GM18870 (cell line): Measurements from ENCODE around the gene RPL21.
"Not testable (repeated sequence)": the region's sequence is repeated elsewhere in the genome, so short reads cannot be mapped to it uniquely, and the experiment has no call there.

Experiments
- ATAC-seq: cut with Tn5 transposase; IDR thresholded peaks from one replicate; pipeline ENCODE4 v1.9.1; 2021; ENCODE audit warnings: moderate library complexity; ENCODE audit not compliant: unreplicated experiment

The RPL21 gene

GRCh38 chr13:27251166-27252091, at the start of gene RPL21:
RPL21 (plus strand) TSS chr13:27251558; CDS start chr13:27253777, 2,219 bp downstream.
- peak; percentile 92 for ATAC-seq

- no peak for ATAC-seq
Observed at GRCh38 chr13:27201661-27202060, 49.7 kb upstream of the RPL21 start.

GRCh38 chr13:27203186-27203585, 48.2 kb upstream of the RPL21 start:
- ATAC-seq: no peak

GRCh38 chr13:27203854-27204253, 47.5 kb upstream of the RPL21 start:
- ATAC-seq: no peak

- ATAC-seq: no peak
Observed at GRCh38 chr13:27208514-27208913, 42.8 kb upstream of the RPL21 start.

- ATAC-seq: no peak
Observed at GRCh38 chr13:27211271-27211670, 40.1 kb upstream of the RPL21 start.

- no peak for ATAC-seq
Observed at GRCh38 chr13:27211771-27212364, 39.5 kb upstream of the RPL21 start.

- not testable (repeated sequence) for ATAC-seq
Observed at GRCh38 chr13:27213386-27213785, 38.0 kb upstream of the RPL21 start.

- not testable (repeated sequence) for ATAC-seq
Observed at GRCh38 chr13:27217791-27218190, 33.6 kb upstream of the RPL21 start.

- not testable (repeated sequence) for ATAC-seq
Observed at GRCh38 chr13:27218861-27219260, 32.5 kb upstream of the RPL21 start.

GRCh38 chr13:27219611-27220010, 31.7 kb upstream of the RPL21 start:
- no peak for ATAC-seq

GRCh38 chr13:27222100-27222499, 29.3 kb upstream of the RPL21 start:
- ATAC-seq: peak; percentile 48

GRCh38 chr13:27226991-27227390, 24.4 kb upstream of the RPL21 start:
- ATAC-seq: no peak

GRCh38 chr13:27228131-27228530, 23.2 kb upstream of the RPL21 start:
- ATAC-seq: no peak

GRCh38 chr13:27229642-27230041, 21.7 kb upstream of the RPL21 start:
- ATAC-seq: no peak

- ATAC-seq: no peak
Observed at GRCh38 chr13:27233964-27234363, 17.4 kb upstream of the RPL21 start.

GRCh38 chr13:27236478-27236877, 14.9 kb upstream of the RPL21 start:
- ATAC-seq: no peak

- no peak for ATAC-seq
Observed at GRCh38 chr13:27242702-27243101, 8.7 kb upstream of the RPL21 start.

- ATAC-seq: no peak
Observed at GRCh38 chr13:27245610-27246009, 5.7 kb upstream of the RPL21 start.

- ATAC-seq: no peak
Observed at GRCh38 chr13:27250833-27251165, 559 bp upstream of the RPL21 start.

GRCh38 chr13:27252467-27252866, 1.1 kb downstream of the RPL21 start:
- no peak for ATAC-seq

- ATAC-seq: no peak
Observed at GRCh38 chr13:27257233-27257568, 5.8 kb downstream of the RPL21 start.
